K562 (cell line): Measurements from ENCODE around the gene HPCAL1. TPM values are rescaled to one million over a fixed set of nuclear protein-coding genes. Genes with fewer than 3 reads are reported as not detected.

Experiments used
- ATAC-seq: fragments of 200-7000 bp; cut with Tn5 transposase; 3 replicates; pipeline ENCODE4 v1.9.1; 2020; ENCODE audit warnings: moderate library complexity
- BruUV-seq: library from RNA; stranded (reverse); fragments of 400-500 nt; replicated peaks from 2 replicates; lab custom pipeline; 2021; lab: Mats Ljungman, UMichigan
- CTCF ChIA-PET: fragments of 300-600 bp; formaldehyde crosslinking; extraction: SDS; loops from one replicate; lab custom pipeline; 2021; ENCODE audit warnings: low intra/inter-chr PET ratio; lab: Yijun Ruan, JAX
- POLR2A ChIA-PET: fragments of 300-600, 350-650 bp; sonication (Branson Sonifier 250); formaldehyde crosslinking; extraction: SDS; loops from one replicate; lab custom pipeline; 2021; ENCODE audit warnings: antibody characterized with exemption, inconsistent platforms; lab: Yijun Ruan, JAX
- DNase-seq, 4 experiments: peaks; one replicate each; pipeline versions ENCODE4 v3.0.0 to v3.0.0-alpha.2; 2011 to 2018; ENCODE audit warnings: low spot score in 3 of 4, mixed read lengths in 3 of 4; ENCODE audit errors: extremely low read depth in 1 of 4
- FAIRE-seq: peaks from 2 replicates; lab custom pipeline; 2011; peaks lifted over from hg19 to GRCh38; lab: Jason Lieb, UNC
- H2AFZ ChIP-seq: 2 replicates; pipeline ENCODE4 v1.6.0; 2011; ENCODE audit warnings: low read depth, low read length, control low read depth, inconsistent platforms
- H3K27ac ChIP-seq: fragments of 200-600 bp; 3 replicates; pipeline ENCODE4 v1.8.0; 2011; ENCODE audit warnings: low read depth, mild to moderate bottlenecking, control low read depth, inconsistent platforms, low read length, moderate library complexity, mixed read lengths; ENCODE audit errors: extremely low read depth
- H3K27me3 ChIP-seq, 2 experiments: fragments of 300-600 bp in 1 of 2; 2 replicates in 1 of 2; 3 replicates in 1 of 2; pipeline versions ENCODE4 v1.6.0 to v1.8.0; 2011; ENCODE audit warnings: inconsistent platforms in 2 of 2, low read length in 2 of 2, mild to moderate bottlenecking in 1 of 2, mixed read lengths in 1 of 2, moderate library complexity in 1 of 2; ENCODE audit not compliant: control insufficient read depth in 2 of 2, insufficient read depth in 2 of 2
- H3K36me3 ChIP-seq: fragments of 300-600 bp; 3 replicates; pipeline ENCODE4 v1.8.0; 2011; ENCODE audit warnings: mild to moderate bottlenecking, low read length, inconsistent platforms; ENCODE audit not compliant: control insufficient read depth, insufficient read depth
- H3K4me1 ChIP-seq, 2 experiments: fragments of 200-600 bp in 1 of 2; replicated peaks in 1 of 2; 2 replicates in 1 of 2; 3 replicates in 1 of 2; pipeline versions ENCODE4 v1.5.1 to v1.8.0; 2011; ENCODE audit warnings: inconsistent platforms in 2 of 2, low read length in 2 of 2, mild to moderate bottlenecking in 1 of 2, mixed read lengths in 1 of 2, moderate library complexity in 1 of 2; ENCODE audit not compliant: control insufficient read depth in 2 of 2, insufficient read depth in 2 of 2
- H3K4me2 ChIP-seq: 2 replicates; pipeline ENCODE4 v1.6.1; 2011; ENCODE audit warnings: low read length, control low read depth, inconsistent platforms, mixed read lengths; ENCODE audit not compliant: insufficient read depth
- H3K4me3 ChIP-seq: fragments of 200-600 bp; sonication (generic), shearing (Covaris generic); 2 replicates; pipeline ENCODE4 v1.5.1; 2016; ENCODE audit warnings: control low read depth, inconsistent platforms
- H3K79me2 ChIP-seq: fragments of 200-600 bp; 3 replicates; pipeline ENCODE4 v1.8.0; 2011; ENCODE audit warnings: low read length, inconsistent platforms; ENCODE audit not compliant: control insufficient read depth, insufficient read depth
- H3K9ac ChIP-seq, 2 experiments: 2 replicates each; pipeline versions ENCODE4 v1.6.0 to v1.6.1; 2011; ENCODE audit warnings: low read depth in 2 of 2, low read length in 2 of 2, control low read depth in 1 of 2, inconsistent platforms in 1 of 2, mild to moderate bottlenecking in 1 of 2, mixed read lengths in 1 of 2; ENCODE audit not compliant: insufficient read depth in 1 of 2
- H3K9me1 ChIP-seq: one replicate; pipeline ENCODE4 v1.6.0; 2011; ENCODE audit warnings: inconsistent platforms, mild to moderate bottlenecking, low read length, moderate library complexity; ENCODE audit not compliant: control insufficient read depth, insufficient read depth
- H3K9me3 ChIP-seq: replicated peaks from 2 replicates; pipeline ENCODE4 v1.5.1; 2011; ENCODE audit warnings: low read depth, low read length, inconsistent platforms; ENCODE audit not compliant: control insufficient read depth, insufficient read depth
- H4K20me1 ChIP-seq: replicated peaks from 2 replicates; pipeline ENCODE4 v1.6.1; 2011; ENCODE audit warnings: low read length, inconsistent platforms, mixed read lengths; ENCODE audit not compliant: control insufficient read depth, insufficient read depth
- ARID3B ChIP-seq: fragments of 250-450 bp; sonication (Bioruptor Pico); IDR thresholded peaks from 2 replicates; pipeline ENCODE4 v1.4.0; 2020; ENCODE audit warnings: borderline replicate concordance
- DACH1 ChIP-seq: fragments of 450-650 bp; IDR thresholded peaks from 2 replicates; pipeline ENCODE4 v1.6.1; 2018; ENCODE audit not compliant: partially characterized antibody
- ETV6 ChIP-seq, 3 experiments: fragments of 150-350 bp in 1 of 3; sonication (generic) in 1 of 3; formaldehyde crosslinking in 1 of 3; IDR thresholded peaks; 2 replicates each; pipeline versions ENCODE4 v1.6.1 to v1.8.0; 2014 to 2022; ENCODE audit warnings: borderline replicate concordance in 2 of 3, low read depth in 2 of 3, antibody characterized with exemption in 1 of 3, low read length in 1 of 3, mild to moderate bottlenecking in 1 of 3, missing genetic modification reagents in 1 of 3
- GMEB1 ChIP-seq: fragments of 250-450 bp; sonication (Bioruptor Pico); IDR thresholded peaks from 2 replicates; pipeline ENCODE4 v1.4.0; 2020; ENCODE audit warnings: mild to moderate bottlenecking
- ILK ChIP-seq: fragments of 450-650 bp; IDR thresholded peaks from 2 replicates; pipeline ENCODE4 v1.6.1; 2016; ENCODE audit warnings: missing genetic modification characterization, low read depth, mild to moderate bottlenecking, missing compliant biosample characterization, moderate library complexity, borderline replicate concordance
- POLR3A ChIP-seq: IDR thresholded peaks from 2 replicates; pipeline ENCODE4 v1.6.1; 2011; ENCODE audit warnings: borderline replicate concordance, mild to moderate bottlenecking, moderate library complexity; ENCODE audit not compliant: insufficient read length, insufficient read depth; ENCODE audit errors: extremely low read depth
- STAG1 ChIP-seq: sonication (generic); formaldehyde crosslinking; IDR thresholded peaks from 2 replicates; pipeline ENCODE4 v1.5.0; 2020; ENCODE audit warnings: missing genetic modification reagents, borderline replicate concordance
- TFE3 ChIP-seq: fragments of 450-650 bp; formaldehyde crosslinking; IDR thresholded peaks from 2 replicates; pipeline ENCODE4 v1.4.0; 2020; ENCODE audit warnings: mild to moderate bottlenecking, mixed read lengths
- ZFP1 ChIP-seq: fragments of 450-650 bp; formaldehyde crosslinking; IDR thresholded peaks from 2 replicates; pipeline ENCODE4 v1.4.0; 2020; ENCODE audit warnings: mild to moderate bottlenecking, mixed read lengths
- WGBS: fragments of 100-300 bp; shearing (Covaris generic); methylation state at CpG from one replicate; pipeline ENCODE4 v1.1.6; 2016; ENCODE audit warnings: low coverage, mixed read lengths; ENCODE audit not compliant: insufficient coverage; ENCODE audit errors: missing lambda C conversion rate; 5-methylcytosine and 5-hydroxymethylcytosine counted together
- in situ Hi-C: fragments of 300-500 bp; cut with MboI; formaldehyde crosslinking; loops from 4 replicates; pipeline ENCODE4 v1.15.0; 2018; ENCODE audit warnings: inconsistent platforms, mixed read lengths
- intact Hi-C: fragments of 100-400 bp; cut with micrococcal nuclease; formaldehyde crosslinking; loops from 2 replicates; pipeline ENCODE4 v1.14.2; 2022
- polyA plus RNA-seq, 8 experiments: library from polyadenylated mRNA; depleted of rRNA in 4 of 8; stranded (reverse) in 5 of 8; unstranded in 3 of 8; fragments of >200 nt; fragmentation: Nextera tagmentation in 2 of 8; fragmentation: Illumina TruSeq in 1 of 8; extraction: Ambion mirVana in 2 of 8; extraction: Trizol in 1 of 8; gene quantifications; 2 replicates each; pipeline versions ENCODE4 v1.2.1 to v1.2.3, GENCODE V29; 2011 to 2014; ENCODE audit warnings: inconsistent platforms in 1 of 8, missing spikeins in 1 of 8
- total RNA-seq, 7 experiments: library from RNA; depleted of rRNA in 6 of 7; stranded (reverse); fragments of >200 nt in 6 of 7; fragmentation: Illumina TruSeq in 2 of 7; extraction: Trizol in 2 of 7; gene quantifications; 2 replicates each; pipeline versions ENCODE4 v1.2.1 to v1.2.3, GENCODE V29; 2011 to 2021; ENCODE audit warnings: low replicate concordance in 1 of 7
- TF ChIP-seq, protein P1 (sequence below): fragments of 450-650 bp; IDR thresholded peaks from 2 replicates; pipeline ENCODE4 v1.6.1; 2016; ENCODE audit warnings: borderline replicate concordance
- TF ChIP-seq, protein P2 (sequence below), 2 experiments: fragments of 450-650 bp in 1 of 2; sonication (generic) in 1 of 2; formaldehyde crosslinking; conservative IDR thresholded peaks; 2 replicates each; pipeline versions ENCODE4 v1.4.0 to v1.8.1; 2020 to 2022; ENCODE audit warnings: mild to moderate bottlenecking in 1 of 2, missing genetic modification reagents in 1 of 2

Gene HPCAL1
- total and polyA plus RNA-seq, 9 of the 15 experiments (the other 6 are each of a cell fraction or from before 2014, with no cell fraction given) = 2.7 to 65.5 (median 23.9) TPM

GRCh38 chr2:10353931-10354330 lies 51.2 kb downstream of the HPCAL1 start (continued):
- TF ChIP-seq GMEB1 (CRISPR knock-in tag) (no peak), ILK (tag) (no peak)

GRCh38 chr2:10354399-10354798 lies 51.7 kb downstream of the HPCAL1 start:
- in situ Hi-C loops = no loop called here
- CTCF ChIA-PET = no interaction called here
- TF ChIP-seq STAG1 (CRISPR knock-in tag) = no peak
- TF ChIP-seq, protein P1, sequence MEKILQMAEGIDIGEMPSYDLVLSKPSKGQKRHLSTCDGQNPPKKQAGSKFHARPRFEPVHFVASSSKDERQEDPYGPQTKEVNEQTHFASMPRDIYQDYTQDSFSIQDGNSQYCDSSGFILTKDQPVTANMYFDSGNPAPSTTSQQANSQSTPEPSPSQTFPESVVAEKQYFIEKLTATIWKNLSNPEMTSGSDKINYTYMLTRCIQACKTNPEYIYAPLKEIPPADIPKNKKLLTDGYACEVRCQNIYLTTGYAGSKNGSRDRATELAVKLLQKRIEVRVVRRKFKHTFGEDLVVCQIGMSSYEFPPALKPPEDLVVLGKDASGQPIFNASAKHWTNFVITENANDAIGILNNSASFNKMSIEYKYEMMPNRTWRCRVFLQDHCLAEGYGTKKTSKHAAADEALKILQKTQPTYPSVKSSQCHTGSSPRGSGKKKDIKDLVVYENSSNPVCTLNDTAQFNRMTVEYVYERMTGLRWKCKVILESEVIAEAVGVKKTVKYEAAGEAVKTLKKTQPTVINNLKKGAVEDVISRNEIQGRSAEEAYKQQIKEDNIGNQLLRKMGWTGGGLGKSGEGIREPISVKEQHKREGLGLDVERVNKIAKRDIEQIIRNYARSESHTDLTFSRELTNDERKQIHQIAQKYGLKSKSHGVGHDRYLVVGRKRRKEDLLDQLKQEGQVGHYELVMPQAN = no peak
- TF ChIP-seq POLR3A = no peak
- TF ChIP-seq, protein P2, sequence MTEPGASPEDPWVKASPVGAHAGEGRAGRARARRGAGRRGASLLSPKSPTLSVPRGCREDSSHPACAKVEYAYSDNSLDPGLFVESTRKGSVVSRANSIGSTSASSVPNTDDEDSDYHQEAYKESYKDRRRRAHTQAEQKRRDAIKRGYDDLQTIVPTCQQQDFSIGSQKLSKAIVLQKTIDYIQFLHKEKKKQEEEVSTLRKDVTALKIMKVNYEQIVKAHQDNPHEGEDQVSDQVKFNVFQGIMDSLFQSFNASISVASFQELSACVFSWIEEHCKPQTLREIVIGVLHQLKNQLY (CRISPR knock-in tag; conservative IDR thresholded peaks at IDR 0.05) = no peak
- TF ChIP-seq TFE3 = no peak
- TF ChIP-seq ETV6 (IDR thresholded peaks at IDR 0.05; ENCODE audit: borderline replicate concordance in 1 of 2, low read depth in 2 of 2, low read length in 1 of 2) = no peak
- TF ChIP-seq ETV6 (CRISPR knock-in tag; IDR thresholded peaks at IDR 0.05; ENCODE audit: borderline replicate concordance) = no peak
- no peak for TF ChIP-seq ZFP1 (CRISPR knock-in tag)
- no peak for TF ChIP-seq ARID3B
- TF ChIP-seq DACH1 = no peak

More at GRCh38 chr2:10354399-10354798, 51.7 kb downstream of the HPCAL1 start:
- 80% methylated on average over 10 of the region's 10 CpGs for WGBS
- no peak for DNase-seq
- no peak for ATAC-seq
- H3K79me2 ChIP-seq = 0 out of 3 replicates have a peak, but pooled peaks cover 18% of the 10 kb centered on the region
- no TSS peak for BruUV-seq
- H3K27me3 ChIP-seq = no peaks in the 10 kb centered on the region
- no peak for FAIRE-seq
- intact Hi-C loops = no loop called here
- H3K27ac ChIP-seq = no peak overlapping the region
- peaks cover 0 to 9% of the 10 kb centered on the region in 2 experiments; a peak in 4 of 5 replicates for H3K4me1 ChIP-seq
- peak overlapping the region in 1 of 2 experiments; percentile 14; a peak in 1 of 4 replicates for H3K9ac ChIP-seq
- POLR2A ChIA-PET = no interaction called here
- H4K20me1 ChIP-seq = peaks cover 7% of the 10 kb centered on the region; the same call in 1 of the 2 replicates
- H3K36me3 ChIP-seq = peaks cover 15% of the 10 kb centered on the region; the same call in 2 of the 3 replicates
- no peak overlapping the region for H3K4me2 ChIP-seq
- no peaks in the 10 kb centered on the region for H3K9me1 ChIP-seq
- no peaks in the 10 kb centered on the region for H3K9me3 ChIP-seq
- no peak overlapping the region for H2AFZ ChIP-seq
- H3K4me3 ChIP-seq = no peak overlapping the region
